ENCODE results near the gene KLHL30. TPM values are rescaled to one million over a fixed set of nuclear protein-coding genes. Genes with fewer than 3 reads are reported as not detected.

The KLHL30 gene
- total RNA-seq, 1 donor from 2014 or later: not detected

GRCh38 chr2:238140040-238140439 lies 1.6 kb downstream of the KLHL30 start:
- POLR2A ChIA-PET: no interaction called here
- CTCF ChIA-PET: no interaction called here
- ATAC-seq (ENCODE audit: low read depth): no peak
- H3K36me3 Mint-ChIP-seq (ENCODE audit: low read depth): no peaks in the 10 kb centered on the region
- no peak for DNase-seq
- no peak overlapping the region for H3K27ac Mint-ChIP-seq
- H3K4me1 Mint-ChIP-seq: peaks cover 12% of the 10 kb centered on the region
- H3K9me3 Mint-ChIP-seq: no peaks in the 10 kb centered on the region
- no peak overlapping the region for H3K4me3 Mint-ChIP-seq
- TF ChIP-seq CTCF (IDR thresholded peaks at IDR 0.05): no peak
- intact Hi-C loops (cut with micrococcal nuclease): no loop called here
- H3K27me3 Mint-ChIP-seq: no peaks in the 10 kb centered on the region

DNA sequence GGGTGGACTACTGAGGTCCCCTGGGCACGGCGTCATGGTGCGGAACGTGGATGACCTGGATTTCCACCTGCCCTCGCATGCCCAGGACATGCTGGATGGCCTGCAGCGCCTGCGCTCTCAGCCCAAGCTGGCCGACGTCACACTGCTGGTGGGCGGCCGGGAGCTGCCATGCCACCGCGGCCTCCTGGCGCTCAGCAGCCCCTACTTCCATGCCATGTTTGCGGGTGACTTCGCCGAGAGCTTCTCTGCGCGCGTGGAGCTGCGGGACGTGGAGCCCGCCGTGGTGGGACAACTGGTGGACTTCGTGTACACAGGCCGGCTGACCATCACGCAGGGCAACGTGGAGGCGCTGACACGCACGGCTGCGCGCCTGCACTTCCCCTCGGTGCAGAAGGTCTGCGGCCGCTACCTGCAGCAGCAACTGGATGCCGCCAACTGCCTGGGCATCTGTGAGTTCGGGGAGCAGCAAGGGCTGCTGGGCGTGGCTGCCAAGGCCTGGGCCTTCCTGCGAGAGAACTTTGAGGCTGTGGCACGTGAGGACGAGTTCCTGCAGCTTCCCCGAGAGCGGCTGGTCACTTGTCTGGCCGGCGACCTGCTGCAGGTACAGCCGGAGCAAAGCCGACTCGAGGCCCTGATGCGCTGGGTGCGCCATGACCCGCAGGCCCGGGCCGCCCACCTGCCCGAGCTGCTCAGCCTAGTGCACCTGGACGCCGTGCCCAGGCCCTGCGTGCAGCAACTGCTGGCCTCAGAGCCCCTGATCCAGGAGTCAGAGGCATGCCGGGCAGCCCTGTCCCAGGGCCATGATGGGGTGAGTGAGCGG lies 2.5 kb downstream of the KLHL30 start:
- no peak for ATAC-seq (ENCODE audit: low read depth)
- no peak for DNase-seq
- TF ChIP-seq CTCF (IDR thresholded peaks at IDR 0.05): no peak
- intact Hi-C loops (cut with micrococcal nuclease): no loop called here
- no peaks in the 10 kb centered on the region for H3K36me3 Mint-ChIP-seq (ENCODE audit: low read depth)
- CTCF ChIA-PET: no interaction called here
- H3K9me3 Mint-ChIP-seq: no peaks in the 10 kb centered on the region
- peaks cover 12% of the 10 kb centered on the region for H3K4me1 Mint-ChIP-seq
- H3K4me3 Mint-ChIP-seq: no peak overlapping the region
- H3K27ac Mint-ChIP-seq: no peak overlapping the region
- no peaks in the 10 kb centered on the region for H3K27me3 Mint-ChIP-seq
- POLR2A ChIA-PET: no interaction called here

DNA sequence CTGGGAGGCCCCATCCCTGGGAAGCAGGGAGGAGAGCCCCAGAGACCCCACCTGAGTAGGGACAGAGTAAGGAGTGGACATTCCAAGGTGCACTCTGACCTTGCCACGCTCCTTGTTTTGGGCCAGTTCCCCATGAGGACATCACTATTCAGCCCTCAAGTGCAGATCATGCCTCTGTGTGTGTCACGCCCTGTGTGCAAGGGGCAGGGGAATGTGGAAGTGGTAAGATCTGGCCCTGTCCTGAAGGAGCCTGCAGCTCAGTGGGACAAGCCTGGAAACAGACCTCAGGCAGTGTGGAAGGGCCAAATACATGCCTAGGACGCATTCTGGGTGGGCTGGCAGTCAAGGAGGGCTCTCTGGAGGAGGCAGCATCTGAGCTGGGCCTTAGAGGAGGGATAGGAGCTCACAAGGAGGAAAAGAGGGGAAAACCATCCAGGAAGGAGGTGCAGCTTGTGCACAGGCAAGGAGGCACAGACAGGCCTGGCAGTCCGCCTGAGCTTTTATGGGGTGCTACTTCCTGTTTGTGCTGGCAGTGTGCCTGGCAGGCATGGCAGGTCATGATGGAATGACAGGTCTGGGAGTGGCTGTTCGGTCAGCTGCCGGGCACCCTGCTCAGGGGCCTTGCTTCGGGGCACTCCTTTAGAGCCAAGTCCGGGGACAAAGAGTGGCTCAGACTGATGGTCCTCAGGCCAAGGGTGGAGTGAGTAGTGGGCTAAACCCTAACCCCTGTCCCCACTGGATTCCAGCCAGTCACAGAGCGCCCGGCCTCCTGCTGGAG lies 3.3 kb downstream of the KLHL30 start:
- POLR2A ChIA-PET: no interaction called here
- CTCF ChIA-PET: no interaction called here
- no peaks in the 10 kb centered on the region for H3K9me3 Mint-ChIP-seq

GRCh38 chr2:238142382-238143205 lies 4.1 kb downstream of the KLHL30 start:
- DNase-seq: no peak
- intact Hi-C loops (cut with micrococcal nuclease): no loop called here
- CTCF ChIA-PET: no interaction called here
- Mint-ChIP-seq H3K27me3 (no peaks in the 10 kb centered on the region), H3K9me3 (no peaks in the 10 kb centered on the region), H3K27ac (no peak overlapping the region), H3K36me3 (ENCODE audit: low read depth) (no peaks in the 10 kb centered on the region), H3K4me3 (no peak overlapping the region), H3K4me1 (peaks cover 12% of the 10 kb centered on the region)
- POLR2A ChIA-PET: no interaction called here
- ATAC-seq (ENCODE audit: low read depth): no peak
- no peak for TF ChIP-seq CTCF (IDR thresholded peaks at IDR 0.05)

More for the DNA sequence above, 3.3 kb downstream of the KLHL30 start:
- no peaks in the 10 kb centered on the region for H3K36me3 Mint-ChIP-seq (ENCODE audit: low read depth)
- DNase-seq: no peak
- no peak overlapping the region for H3K27ac Mint-ChIP-seq
- intact Hi-C loops (cut with micrococcal nuclease): no loop called here
- no peak for TF ChIP-seq CTCF (IDR thresholded peaks at IDR 0.05)
- peaks cover 12% of the 10 kb centered on the region for H3K4me1 Mint-ChIP-seq
- H3K4me3 Mint-ChIP-seq: no peak overlapping the region
- ATAC-seq (ENCODE audit: low read depth): no peak
- no peaks in the 10 kb centered on the region for H3K27me3 Mint-ChIP-seq
